Activated effector memory CD4-positive, alpha-beta T cell treated with Interleukin-2 at 50 U/mL for 16 hours (primary cell): Measurements from ENCODE around the gene ZRANB3.

Source experiments
- DNase-seq: peaks from one replicate; pipeline ENCODE4 v3.0.0-alpha.2; 2020

Gene ZRANB3

DNA sequence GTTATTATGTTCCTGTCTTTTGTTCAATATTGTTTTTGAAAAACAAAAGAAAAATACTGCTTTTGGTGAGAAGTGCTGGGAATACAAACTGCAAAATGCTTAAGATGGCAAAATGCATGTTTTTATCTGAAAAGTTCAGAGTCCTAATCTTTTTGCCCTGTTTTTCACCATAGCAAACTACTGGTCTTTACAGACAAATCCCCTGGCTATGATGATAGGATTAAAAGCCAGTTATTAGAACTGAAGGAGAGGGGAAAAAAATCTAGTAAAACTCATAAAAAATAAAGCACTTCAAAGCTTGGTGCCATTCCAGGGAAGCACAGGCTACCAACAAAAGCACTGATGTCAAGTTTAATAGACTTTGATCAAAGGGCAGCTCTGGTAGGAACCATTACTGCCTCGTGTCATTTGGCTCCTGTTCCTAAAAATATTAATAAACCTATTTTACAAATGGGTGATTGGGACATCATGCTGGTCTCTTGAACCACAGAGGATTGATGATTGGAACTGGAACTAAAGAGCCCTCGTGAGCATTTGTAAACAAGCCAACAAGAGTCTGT lies 284.2 kb downstream of the ZRANB3 start:
- no peak for DNase-seq

DNA sequence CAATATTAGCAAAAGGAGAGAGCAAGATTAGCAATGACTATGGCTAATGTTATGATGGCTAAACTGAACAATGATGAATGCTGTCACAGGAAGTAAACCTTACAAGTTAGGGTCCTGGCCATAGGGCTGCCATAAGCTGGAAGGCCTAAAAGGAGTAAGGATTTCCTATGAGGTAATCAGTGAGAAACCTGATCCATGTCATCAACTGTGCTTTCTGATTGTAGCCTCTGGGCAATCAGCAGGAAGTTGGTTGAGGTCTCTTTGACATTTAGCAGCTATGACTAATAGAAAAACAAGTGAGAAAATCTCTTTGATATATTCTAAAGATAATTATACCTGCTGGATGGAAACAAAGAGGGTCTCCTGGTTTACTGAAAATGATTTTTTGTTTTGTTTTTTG lies 285.9 kb downstream of the ZRANB3 start:
- DNase-seq, result no peak

DNA sequence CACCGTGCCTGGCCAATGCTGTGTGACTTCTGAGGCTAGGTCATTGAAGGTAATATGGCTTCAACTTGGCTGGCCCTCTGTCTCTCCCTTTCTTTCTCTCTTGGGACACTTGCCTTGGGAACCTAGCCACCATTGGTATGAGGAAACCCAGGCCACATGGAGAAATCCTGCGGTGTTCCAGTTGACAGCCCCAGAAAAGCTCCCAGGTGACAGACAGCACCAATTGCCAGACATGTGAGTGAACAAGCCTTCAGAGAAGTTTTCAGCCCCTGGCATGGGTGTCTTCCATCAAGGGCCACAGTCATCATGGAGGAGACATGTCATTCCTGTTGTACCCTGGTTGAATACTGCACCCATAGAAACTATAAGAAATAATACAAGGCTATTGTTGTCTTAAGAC lies 292.4 kb downstream of the ZRANB3 start:
- DNase-seq, result no peak

DNA sequence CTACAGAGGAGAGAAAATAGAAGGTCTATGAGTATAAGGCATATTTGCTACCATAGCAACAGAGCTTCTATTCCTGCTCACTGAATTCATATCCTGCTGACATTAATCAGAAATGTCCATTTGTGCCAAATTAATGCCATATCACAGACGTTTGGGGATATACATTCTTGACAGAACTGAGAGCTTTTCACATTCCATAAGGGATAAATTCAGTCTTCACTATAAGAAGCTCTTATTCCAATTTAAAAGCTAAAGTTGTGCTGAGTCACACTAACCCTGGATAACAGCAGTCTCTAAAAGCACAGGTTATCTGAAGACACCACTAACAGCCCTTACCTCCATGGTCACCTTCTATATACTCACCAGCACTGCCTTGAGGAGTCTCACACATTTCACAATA lies 300.9 kb downstream of the ZRANB3 start:
- no peak for DNase-seq

DNA sequence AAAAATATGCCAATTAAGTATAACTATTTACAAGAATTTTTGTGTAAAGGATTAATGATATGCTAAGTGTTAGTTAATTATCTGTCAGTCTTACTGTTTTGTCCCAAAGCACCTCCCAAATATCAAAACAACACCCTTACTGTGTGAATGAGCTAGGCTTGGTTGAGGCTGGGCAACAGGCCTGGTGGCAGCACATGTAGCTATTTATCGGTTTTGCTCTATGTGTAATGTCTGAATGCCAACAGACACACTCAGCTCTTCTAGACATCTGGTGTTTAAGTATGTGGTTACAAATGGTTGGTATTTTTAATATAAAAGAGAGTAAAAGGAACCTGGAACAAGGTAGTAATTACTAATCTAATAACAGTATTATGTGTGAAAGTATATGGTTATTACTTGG lies 303.6 kb downstream of the ZRANB3 start:
- no peak for DNase-seq

DNA sequence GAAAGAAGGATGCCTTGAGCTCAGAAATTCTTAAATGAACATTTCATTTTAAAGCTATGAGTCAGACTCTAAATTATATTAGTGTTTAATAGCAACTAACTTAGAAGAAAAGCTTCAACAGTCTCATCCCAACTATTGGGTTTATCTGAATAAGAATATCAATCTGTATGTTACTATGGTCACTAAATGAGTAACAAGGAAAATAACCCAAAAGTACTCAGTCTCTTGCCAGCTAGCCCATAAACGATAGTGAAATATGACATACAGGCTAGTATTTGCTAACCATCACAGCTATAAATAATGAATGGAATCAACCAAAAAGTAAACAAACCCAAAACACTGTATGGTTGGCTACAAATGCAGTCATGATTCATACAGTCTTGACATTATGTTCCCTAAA lies 304.1 kb downstream of the ZRANB3 start:
- no peak for DNase-seq

DNA sequence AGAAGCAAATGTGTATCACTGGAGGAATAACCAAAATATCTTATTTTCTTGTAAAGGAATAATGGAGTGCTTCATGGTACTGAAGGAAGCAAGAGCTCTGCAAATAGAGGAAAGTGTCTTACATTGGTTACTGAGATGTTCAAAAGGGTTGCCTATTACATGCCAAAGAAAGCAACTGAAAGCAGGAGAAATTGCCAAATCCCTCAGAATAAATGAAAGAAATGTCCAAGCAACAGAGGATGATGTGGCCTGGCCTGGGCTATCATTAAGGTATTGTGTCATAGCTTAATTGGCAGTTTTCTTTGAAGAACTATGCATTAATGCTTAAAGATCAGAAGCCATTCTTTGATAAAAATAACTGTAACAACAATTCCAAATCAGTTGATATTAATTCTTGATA lies 305.2 kb downstream of the ZRANB3 start:
- DNase-seq, result no peak

DNA sequence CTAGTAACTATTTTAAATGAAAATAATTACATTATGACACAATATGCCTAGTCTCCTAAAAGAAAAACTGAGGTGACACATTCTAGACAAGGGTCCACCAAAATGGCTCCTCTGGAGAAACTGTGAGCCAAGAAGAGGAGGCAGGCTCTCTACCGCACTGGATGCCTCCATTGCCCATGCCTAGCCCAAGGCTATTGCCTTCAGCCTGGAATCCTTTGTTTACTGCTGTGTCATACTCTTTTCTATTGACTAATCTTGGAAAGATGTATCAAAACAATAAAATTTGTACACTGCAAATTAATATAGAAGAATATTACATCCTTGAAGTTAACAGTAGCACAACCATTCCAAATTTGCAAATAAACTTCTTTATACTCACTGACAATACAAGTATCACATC lies 311.8 kb downstream of the ZRANB3 start:
- no peak for DNase-seq

DNA sequence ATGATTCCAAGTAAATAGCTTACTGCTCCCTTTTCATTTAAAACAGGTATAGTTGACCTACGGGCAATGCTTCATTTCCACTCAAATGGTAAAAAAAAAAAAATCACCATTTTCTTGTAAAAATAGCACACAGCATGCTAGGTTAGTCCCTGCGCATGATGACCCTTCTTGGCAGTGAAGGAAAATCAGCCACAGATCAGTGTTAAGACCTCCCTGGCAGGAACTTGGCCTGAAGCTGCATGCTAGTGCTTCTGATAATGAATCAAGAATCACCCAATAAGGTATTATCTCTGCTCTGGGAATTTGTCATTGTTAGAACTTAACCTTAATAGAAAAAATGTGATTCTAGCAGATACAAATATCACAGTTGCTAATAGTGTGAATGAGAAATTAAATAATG lies 312.6 kb downstream of the ZRANB3 start:
- DNase-seq, result no peak

DNA sequence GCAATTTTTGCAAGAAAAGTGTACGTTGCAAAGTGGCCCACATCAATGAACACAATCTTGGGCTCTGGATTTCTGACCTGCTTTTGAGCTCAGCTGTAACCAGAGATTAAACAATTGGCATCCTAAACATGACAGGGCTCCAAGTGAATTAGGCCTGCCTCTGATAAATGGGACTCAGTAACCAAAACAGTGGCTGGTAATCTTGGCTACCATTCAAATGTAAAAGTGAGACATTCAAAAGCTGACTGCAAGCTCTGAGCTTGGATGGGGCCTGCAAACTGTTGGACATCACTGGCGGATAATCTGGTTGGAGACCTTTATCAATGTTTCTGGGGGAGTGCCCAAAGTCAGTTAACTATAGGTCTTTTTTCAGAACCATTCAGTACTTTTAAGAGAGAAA lies 318.3 kb downstream of the ZRANB3 start:
- no peak for DNase-seq

DNA sequence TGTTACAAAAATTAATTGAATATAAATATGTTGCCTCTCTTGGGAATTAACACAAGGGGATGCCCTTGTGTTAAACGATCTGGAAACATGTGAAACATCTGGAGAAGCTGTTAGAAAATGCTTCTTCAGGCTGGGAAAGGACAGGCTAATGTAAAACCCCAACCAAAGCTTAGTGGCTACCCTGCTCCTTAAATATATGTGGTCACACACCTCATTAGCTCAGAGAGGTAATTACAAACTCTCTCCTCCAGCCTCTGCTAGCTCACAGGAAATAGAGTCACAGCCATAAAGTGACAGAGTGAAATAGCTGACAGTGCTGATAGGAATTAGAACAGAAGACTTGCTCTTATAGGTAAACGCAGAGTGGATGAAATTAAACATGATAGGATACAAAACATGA lies 323.0 kb downstream of the ZRANB3 start:
- no peak for DNase-seq

DNA sequence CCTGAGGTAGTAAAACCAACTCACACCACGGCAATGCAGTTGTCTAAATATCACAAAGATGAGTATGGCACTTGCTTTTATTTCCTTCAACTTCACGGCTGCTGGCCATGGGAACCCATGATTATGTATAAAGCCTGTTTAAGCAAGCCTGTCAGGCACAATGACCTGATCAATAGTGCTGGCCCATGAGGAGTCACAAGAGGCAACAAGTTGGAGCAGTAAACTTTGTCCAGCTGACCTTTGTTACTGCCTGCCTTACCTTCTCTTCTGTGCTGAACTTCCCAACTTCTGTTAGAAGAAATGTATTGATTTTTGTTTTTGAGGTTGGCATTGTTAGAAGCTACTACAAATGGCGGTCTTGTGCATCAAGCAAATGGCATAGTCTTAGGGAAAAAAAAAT lies 327.1 kb downstream of the ZRANB3 start:
- DNase-seq, result no peak

DNA sequence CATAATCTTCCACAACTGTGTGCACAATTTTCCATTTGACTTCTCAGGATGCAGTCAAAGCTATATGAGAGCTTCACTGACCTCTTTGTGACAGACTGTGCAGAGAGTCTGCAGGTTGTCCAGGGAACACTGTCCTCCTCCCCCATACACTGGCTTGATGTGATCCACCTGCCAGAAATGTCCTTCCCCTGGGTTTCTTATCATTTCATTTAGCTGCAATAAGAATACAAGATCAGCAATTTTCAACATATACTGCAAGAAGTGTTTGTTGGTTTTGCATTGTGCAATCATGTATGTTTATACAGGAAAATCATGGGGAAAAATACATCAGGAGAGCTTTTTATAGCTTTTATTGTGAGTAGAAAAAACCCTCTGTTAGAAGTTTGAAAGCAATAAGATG lies 328.3 kb downstream of the ZRANB3 start:
- DNase-seq, result no peak

DNA sequence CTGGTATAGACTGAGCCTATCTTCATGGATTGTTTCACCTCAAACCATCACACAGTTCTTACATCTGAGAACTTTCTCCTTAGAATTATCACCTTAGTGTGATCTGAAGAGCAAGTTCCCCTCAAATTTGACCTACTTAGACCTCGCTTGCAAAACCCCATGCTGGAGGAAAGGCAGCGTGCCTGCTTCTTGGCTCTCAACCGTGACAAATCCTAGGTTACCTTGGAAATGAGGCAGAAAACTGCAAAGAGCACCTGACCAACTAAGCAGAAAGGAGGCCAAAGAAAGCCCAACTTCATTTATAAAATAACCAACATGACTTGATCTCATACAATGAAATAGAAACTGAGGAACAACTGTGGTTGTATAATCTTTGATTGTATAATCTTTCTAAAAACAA lies 332.5 kb downstream of the ZRANB3 start:
- DNase-seq, result no peak

DNA sequence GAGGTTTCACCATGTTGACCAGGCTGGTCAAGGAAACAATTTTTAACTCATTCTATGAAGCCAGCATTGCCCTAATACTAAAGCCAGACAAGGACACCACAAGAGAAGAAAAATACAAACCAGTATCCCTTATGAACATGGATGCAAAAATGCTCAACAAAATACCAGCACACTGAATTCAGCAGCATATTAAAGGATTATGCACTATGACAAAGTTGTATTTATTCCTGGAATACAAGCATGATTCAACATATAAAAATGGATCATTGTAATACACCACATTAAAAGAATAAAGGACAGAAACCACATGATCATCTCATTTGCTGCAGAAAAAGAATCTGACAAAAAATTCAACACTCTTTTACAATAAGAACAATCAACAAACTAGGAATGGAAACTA lies 340.2 kb downstream of the ZRANB3 start:
- no peak for DNase-seq

DNA sequence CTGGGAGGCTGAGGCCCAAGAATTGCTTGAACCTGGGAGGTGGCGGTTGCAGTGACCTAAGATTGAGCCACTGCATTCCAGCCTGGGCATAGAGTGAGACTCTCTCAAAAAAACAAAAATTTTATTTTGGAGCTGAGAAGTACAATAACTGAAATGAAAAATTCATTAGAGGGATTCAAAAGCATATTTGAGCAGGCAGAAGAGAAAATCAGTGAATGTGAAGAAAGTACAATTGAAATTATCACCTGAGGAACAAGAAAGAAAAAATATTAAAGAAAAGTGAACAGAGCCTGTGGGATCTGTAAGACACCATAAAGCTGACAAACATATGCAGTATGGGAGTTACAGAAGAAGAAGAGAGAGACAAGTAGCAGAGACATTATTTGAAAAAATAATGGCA lies 341.9 kb downstream of the ZRANB3 start:
- DNase-seq, result no peak

DNA sequence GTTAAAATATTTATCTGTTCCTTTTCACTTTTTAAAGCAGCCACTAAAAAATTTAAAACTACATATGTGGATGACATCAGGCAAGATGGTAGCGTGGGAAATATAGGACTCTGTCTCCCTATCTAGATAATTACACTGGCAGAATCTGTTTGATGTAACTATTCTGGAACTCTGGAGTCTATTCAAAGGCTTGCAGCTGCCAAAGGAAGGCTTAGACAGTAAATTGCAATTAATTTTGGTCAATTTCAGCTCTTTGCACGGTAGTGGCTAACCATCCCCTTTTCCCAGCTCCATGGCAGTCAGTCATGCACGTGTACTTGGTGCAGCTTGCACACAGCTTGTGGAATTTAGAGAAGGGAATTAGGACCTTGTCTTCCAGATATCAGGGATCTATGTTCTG lies 343.7 kb downstream of the ZRANB3 start:
- no peak for DNase-seq

DNA sequence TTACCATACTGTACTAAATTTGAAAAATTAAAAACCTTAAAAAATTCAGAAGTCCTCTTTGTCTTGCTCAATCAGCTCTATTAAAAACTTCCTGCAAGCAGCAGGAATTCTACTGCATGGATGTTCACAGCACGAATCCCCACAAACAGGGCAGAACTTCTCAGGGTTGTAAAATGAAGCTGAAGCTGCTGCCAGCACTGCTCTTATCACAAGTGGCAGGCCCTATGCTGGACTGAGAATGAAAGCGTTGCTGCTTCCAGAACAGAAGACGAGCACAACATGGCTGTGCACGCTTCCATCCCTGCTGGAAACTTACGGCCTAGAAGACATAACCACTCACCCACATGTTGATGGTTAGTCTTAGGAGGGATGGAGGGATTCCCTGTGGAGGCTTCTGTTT lies 345.0 kb downstream of the ZRANB3 start:
- DNase-seq, result no peak

DNA sequence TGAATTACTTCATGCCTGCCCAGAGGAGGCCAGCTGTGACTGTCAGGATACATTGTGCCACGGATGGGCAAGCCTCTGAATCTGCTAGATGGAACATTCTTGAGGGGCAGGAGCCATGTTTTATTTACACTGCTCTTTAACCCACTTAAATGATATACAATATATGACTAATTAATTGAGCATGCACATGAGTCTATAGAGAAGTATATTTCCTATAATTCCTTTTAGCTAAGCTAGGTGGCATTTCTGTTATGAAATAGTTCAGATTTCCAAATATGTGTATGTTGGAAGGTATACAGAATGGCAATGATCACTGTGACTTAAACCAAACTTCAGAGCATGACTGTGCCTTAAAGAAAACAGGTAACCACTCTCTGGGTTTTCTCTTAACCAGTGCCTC lies 347.2 kb downstream of the ZRANB3 start:
- no peak for DNase-seq

DNA sequence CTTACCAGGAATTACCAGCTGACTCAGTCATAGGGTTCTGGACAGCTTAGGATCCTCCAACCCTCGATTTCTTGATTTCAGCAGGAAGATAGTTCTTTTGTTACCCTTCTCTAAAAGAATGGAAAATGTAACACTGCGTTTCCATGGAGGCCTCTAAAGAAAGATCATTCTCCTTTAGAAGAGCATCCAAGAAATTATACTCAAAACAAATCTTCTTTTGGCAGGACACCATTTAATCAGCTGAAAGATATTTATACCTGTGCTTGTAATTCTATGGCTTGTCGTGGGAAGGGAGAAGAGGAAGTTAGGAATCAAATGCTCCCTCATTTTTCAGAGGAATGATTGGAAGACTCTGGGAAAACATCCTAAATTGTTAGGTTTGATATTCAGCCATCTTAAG lies 348.4 kb downstream of the ZRANB3 start:
- no peak for DNase-seq

DNA sequence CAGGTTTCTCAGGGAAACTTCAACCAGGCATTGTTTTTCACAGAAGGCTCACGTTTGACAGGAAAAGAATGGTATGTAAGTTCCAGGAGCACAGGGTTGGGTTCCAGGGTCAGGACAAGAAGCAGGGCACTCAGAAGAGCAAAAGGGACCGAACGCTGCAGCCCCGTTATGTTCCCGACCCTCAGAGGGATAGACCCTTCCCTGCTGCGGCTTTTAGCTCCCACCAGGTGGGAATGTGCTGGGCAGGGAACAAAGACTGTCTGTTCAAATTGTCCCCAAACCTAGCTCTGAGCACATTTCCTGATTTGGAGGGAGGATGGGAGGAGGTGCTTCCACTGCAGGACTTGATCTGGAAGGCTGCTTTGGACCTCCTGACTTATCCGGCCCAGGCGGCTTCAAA lies 348.8 kb downstream of the ZRANB3 start:
- DNase-seq, result no peak

DNA sequence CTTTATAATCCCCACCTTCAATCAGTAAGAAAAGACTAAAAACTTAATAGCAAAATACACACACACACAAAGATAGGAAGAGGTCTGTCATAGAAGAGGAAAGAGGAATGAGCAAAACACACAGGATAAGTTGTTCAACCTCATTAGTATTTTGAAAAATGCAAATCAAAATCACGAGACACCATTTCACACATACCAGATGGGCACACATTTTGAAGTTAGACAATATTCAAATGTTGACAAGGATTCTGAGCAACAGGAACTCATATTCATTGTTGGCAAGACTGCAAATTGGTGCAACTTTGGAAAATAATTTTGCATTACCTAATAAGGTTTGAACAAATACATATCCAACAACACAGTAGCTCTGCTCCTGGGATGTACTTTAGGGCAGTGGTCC lies 351.3 kb downstream of the ZRANB3 start:
- no peak for DNase-seq

DNA sequence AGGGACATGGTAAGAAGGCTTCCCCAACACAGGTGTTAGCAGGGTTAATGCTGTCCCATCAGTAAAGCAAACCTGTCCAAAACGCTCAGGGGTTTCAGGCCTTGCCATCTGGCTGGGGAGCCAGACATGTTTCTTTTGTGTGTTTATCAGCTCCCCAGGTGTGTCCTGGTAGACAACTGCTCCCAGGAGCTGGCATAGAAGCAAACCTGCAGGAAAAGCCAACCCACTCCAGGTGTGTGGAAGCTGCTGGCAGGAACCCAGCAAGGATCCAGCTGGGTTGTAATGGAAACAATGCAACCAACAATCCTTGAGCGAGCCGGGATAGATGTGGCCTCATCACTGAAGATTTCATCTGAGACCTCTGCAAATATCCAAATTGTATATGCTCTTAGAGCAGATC lies 355.8 kb downstream of the ZRANB3 start:
- DNase-seq, result no peak

DNA sequence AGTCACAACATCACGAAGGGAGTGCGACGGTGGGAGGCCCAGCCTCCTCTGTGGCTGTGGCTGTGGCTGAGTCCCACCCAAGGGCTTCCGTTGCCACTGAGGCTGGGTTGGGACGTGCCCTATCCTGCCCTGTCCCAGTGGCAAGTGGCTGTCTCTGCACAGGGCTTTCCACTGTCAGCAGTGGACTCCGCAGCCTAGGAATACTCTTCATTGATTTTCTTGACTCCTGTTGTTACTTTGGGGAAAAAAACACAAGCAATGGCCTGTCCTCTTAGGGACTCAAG lies 356.3 kb downstream of the ZRANB3 start:
- DNase-seq, result no peak

DNA sequence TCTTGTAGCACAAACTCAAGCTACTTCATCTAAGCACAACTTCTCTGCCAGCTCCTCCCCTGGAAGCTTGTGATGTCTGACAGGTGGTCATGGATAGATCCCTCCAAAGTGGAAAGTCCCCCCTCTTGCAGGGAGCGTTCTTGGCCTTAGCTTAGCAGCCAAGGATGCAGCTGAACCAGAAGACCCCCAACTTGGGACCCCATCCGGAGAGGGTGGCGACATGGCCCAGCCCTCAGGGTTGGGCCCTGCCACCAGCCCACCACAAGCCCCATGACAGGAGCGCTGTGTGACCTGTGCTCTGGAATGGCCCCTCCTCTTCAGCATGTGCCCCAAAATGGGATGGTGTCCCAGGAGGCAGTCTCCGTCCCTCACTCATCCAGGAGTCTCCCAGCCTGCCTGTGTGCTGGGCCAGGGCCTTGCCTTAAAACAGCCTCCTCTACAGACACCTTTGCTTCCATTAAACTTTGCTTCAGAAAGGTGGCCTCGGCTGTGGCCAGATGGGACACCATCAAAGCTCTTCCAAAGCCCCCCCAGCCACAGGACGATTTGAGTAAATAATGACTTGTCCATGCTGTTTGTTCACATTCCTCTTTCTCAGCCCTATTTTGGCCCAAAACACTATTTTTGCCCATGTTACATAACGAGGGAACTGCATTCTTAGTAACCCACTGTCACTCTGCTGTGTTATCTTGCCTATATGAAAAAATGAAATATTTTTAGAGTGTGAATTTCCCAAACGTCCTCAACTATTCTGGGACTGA lies 356.8 kb downstream of the ZRANB3 start:
- DNase-seq, result no peak
